IMR-90 (cell line): ENCODE results near the gene PLVAP. TPM values are rescaled to one million over a fixed set of nuclear protein-coding genes. Genes with fewer than 3 reads are reported as not detected.

Experiments
- ATAC-seq: fragments of 200-7000 bp; cut with Tn5 transposase; 2 replicates; pipeline ENCODE4 v1.9.1; 2020; ENCODE audit warnings: low read depth, mild to moderate bottlenecking, moderate library complexity
- BruUV-seq: library from RNA; stranded (reverse); fragments of 400-500 nt; replicated peaks from 2 replicates; lab custom pipeline; 2021; lab: Mats Ljungman, UMichigan
- CTCF ChIA-PET: fragments of 300-600 bp; formaldehyde crosslinking; extraction: SDS; loops from one replicate; lab custom pipeline; 2021; ENCODE audit warnings: antibody characterized with exemption; lab: Yijun Ruan, JAX
- POLR2A ChIA-PET: fragments of 300-600 bp; sonication (Branson Sonifier 250); formaldehyde crosslinking; loops from one replicate; lab custom pipeline; 2022; ENCODE audit warnings: antibody characterized with exemption; ENCODE audit not compliant: unreplicated experiment; lab: Charles Lee
- DNase-seq: peaks from one replicate; pipeline ENCODE4 v3.0.0; 2013
- H2AFZ ChIP-seq: replicated peaks from 2 replicates; pipeline ENCODE3; 2013; ENCODE audit warnings: low read length, mild to moderate bottlenecking; ENCODE audit not compliant: poor library complexity
- H2AK5ac ChIP-seq: 2 replicates; pipeline ENCODE4 v1.6.1; 2013; ENCODE audit warnings: low read depth, low read length, inconsistent platforms
- H2AK9ac ChIP-seq: replicated peaks from 2 replicates; pipeline ENCODE3; 2013; ENCODE audit warnings: mild to moderate bottlenecking, low read depth, low read length, moderate library complexity; ENCODE audit not compliant: poor library complexity
- H2BK120ac ChIP-seq: 2 replicates; pipeline ENCODE4 v1.6.1; 2013; ENCODE audit warnings: low read depth, low read length, inconsistent platforms
- H2BK15ac ChIP-seq: 3 replicates; pipeline ENCODE4 v1.6.1; 2013; ENCODE audit warnings: low read depth, low read length, inconsistent platforms
- H2BK20ac ChIP-seq: 2 replicates; pipeline ENCODE4 v1.6.1; 2013; ENCODE audit warnings: low read depth, mild to moderate bottlenecking, inconsistent platforms, low read length, moderate library complexity
- H2BK5ac ChIP-seq: 2 replicates; pipeline ENCODE4 v1.6.1; 2013; ENCODE audit warnings: mild to moderate bottlenecking, low read depth, low read length, inconsistent platforms; ENCODE audit not compliant: poor library complexity, severe bottlenecking
- H3K14ac ChIP-seq: replicated peaks from 2 replicates; pipeline ENCODE4 v1.6.1; 2013; ENCODE audit warnings: low read depth, low read length, inconsistent platforms
- H3K18ac ChIP-seq: 2 replicates; pipeline ENCODE4 v1.6.1; 2013; ENCODE audit warnings: low read depth, low read length, control low read depth
- H3K23ac ChIP-seq: 2 replicates; pipeline ENCODE4 v1.6.1; 2013; ENCODE audit warnings: low read depth, low read length, inconsistent platforms
- H3K27ac ChIP-seq: 2 replicates; pipeline ENCODE4 v1.5.1; 2013; ENCODE audit warnings: mild to moderate bottlenecking, control low read depth, low read length; ENCODE audit not compliant: insufficient read depth
- H3K27me3 ChIP-seq: 2 replicates; pipeline ENCODE4 v1.6.1; 2013; ENCODE audit warnings: low read length; ENCODE audit not compliant: control insufficient read depth, insufficient read depth
- H3K36me3 ChIP-seq: 2 replicates; pipeline ENCODE4 v1.6.1; 2013; ENCODE audit warnings: low read length, mixed read lengths; ENCODE audit not compliant: control insufficient read depth, insufficient read depth
- H3K4ac ChIP-seq: 2 replicates; pipeline ENCODE4 v1.6.1; 2013; ENCODE audit warnings: low read depth, low read length, inconsistent platforms
- H3K4me1 ChIP-seq: 2 replicates; pipeline ENCODE4 v1.6.1; 2013; ENCODE audit warnings: low read length, mixed read lengths; ENCODE audit not compliant: control insufficient read depth, insufficient read depth
- H3K4me2 ChIP-seq: 2 replicates; pipeline ENCODE4 v1.6.1; 2013; ENCODE audit warnings: low read depth, mild to moderate bottlenecking, control low read depth, low read length, moderate library complexity
- H3K4me3 ChIP-seq: 2 replicates; pipeline ENCODE4 v1.5.1; 2013; ENCODE audit warnings: low read depth, mild to moderate bottlenecking, control low read depth, low read length, moderate library complexity; ENCODE audit not compliant: insufficient read depth
- H3K56ac ChIP-seq: 2 replicates; pipeline ENCODE4 v1.6.1; 2013; ENCODE audit warnings: low read length, inconsistent platforms; ENCODE audit not compliant: insufficient read depth; ENCODE audit errors: extremely low read depth
- H3K79me1 ChIP-seq, 2 experiments: 2 replicates each; pipeline ENCODE4 v1.6.1; 2013; ENCODE audit warnings: low read length in 2 of 2, inconsistent platforms in 1 of 2, low read depth in 1 of 2
- H3K9ac ChIP-seq: 2 replicates; pipeline ENCODE4 v1.6.1; 2013; ENCODE audit warnings: low read depth, low read length, control low read depth
- H3K9me1 ChIP-seq: 2 replicates; pipeline ENCODE4 v1.6.1; 2013; ENCODE audit warnings: low read length, inconsistent platforms; ENCODE audit not compliant: insufficient read depth
- H3K9me3 ChIP-seq: 2 replicates; pipeline ENCODE4 v1.6.1; 2013; ENCODE audit warnings: low read length; ENCODE audit not compliant: control insufficient read depth, insufficient read depth
- H4K20me1 ChIP-seq: 2 replicates; pipeline ENCODE4 v1.6.1; 2013; ENCODE audit warnings: low read length, inconsistent platforms; ENCODE audit not compliant: insufficient read depth
- H4K5ac ChIP-seq: 2 replicates; pipeline ENCODE4 v1.6.1; 2013; ENCODE audit warnings: mild to moderate bottlenecking, low read depth, low read length, control low read depth
- H4K8ac ChIP-seq, 2 experiments: 2 replicates each; pipeline ENCODE4 v1.6.1; 2013; ENCODE audit warnings: low read depth in 2 of 2, low read length in 2 of 2, control low read depth in 1 of 2, inconsistent platforms in 1 of 2
- H4K91ac ChIP-seq: 2 replicates; pipeline ENCODE4 v1.6.1; 2013; ENCODE audit warnings: low read depth, low read length, inconsistent platforms; ENCODE audit not compliant: insufficient read depth
- BHLHE40 ChIP-seq: fragments of 150-350 bp; IDR thresholded peaks from 2 replicates; pipeline ENCODE4 v1.6.1; 2016; ENCODE audit warnings: mild to moderate bottlenecking, low read depth, low read length
- CEBPB ChIP-seq: IDR thresholded peaks from 2 replicates; pipeline ENCODE4 v1.6.1; 2012; ENCODE audit warnings: low read depth, low read length, improper control_type of control experiment
- CHD1 ChIP-seq: IDR thresholded peaks from 2 replicates; pipeline ENCODE4 v1.6.1; 2012; ENCODE audit warnings: low read depth, low read length, improper control_type of control experiment
- FOS ChIP-seq: fragments of 150-350 bp; IDR thresholded peaks from 2 replicates; pipeline ENCODE4 v1.6.1; 2016; ENCODE audit warnings: low read depth, low read length
- MAFK ChIP-seq: IDR thresholded peaks from 2 replicates; pipeline ENCODE4 v1.6.1; 2012; ENCODE audit warnings: low read depth, low read length, improper control_type of control experiment
- MAZ ChIP-seq: IDR thresholded peaks from 2 replicates; pipeline ENCODE4 v1.6.1; 2012; ENCODE audit warnings: low read depth, mild to moderate bottlenecking, low read length, improper control_type of control experiment, moderate library complexity, borderline replicate concordance
- MXI1 ChIP-seq: IDR thresholded peaks from 2 replicates; pipeline ENCODE4 v1.6.1; 2012; ENCODE audit warnings: low read depth, mild to moderate bottlenecking, low read length, moderate library complexity, borderline replicate concordance
- NFE2L2 ChIP-seq: fragments of 150-350 bp; IDR thresholded peaks from 2 replicates; pipeline ENCODE4 v1.6.1; 2016; ENCODE audit warnings: low read depth, mild to moderate bottlenecking, low read length
- POLR2A ChIP-seq: IDR thresholded peaks from 2 replicates; pipeline ENCODE4 v1.6.1; 2012; ENCODE audit warnings: mild to moderate bottlenecking, low read depth, low read length
- RAD21 ChIP-seq: IDR thresholded peaks from 2 replicates; pipeline ENCODE4 v1.6.1; 2012; ENCODE audit warnings: low read length, improper control_type of control experiment
- RCOR1 ChIP-seq: IDR thresholded peaks from 2 replicates; pipeline ENCODE4 v1.6.1; 2012; ENCODE audit warnings: mild to moderate bottlenecking, low read length, improper control_type of control experiment; ENCODE audit not compliant: insufficient replicate concordance
- RFX5 ChIP-seq: IDR thresholded peaks from 2 replicates; pipeline ENCODE4 v1.8.0; 2012; ENCODE audit warnings: low read depth, mild to moderate bottlenecking, low read length, moderate library complexity
- SMC3 ChIP-seq: fragments of 150-350 bp; IDR thresholded peaks from 2 replicates; pipeline ENCODE4 v1.6.1; 2016; ENCODE audit warnings: low read depth, mild to moderate bottlenecking, antibody characterized with exemption, low read length, moderate library complexity
- WGBS, 2 experiments: methylation state at CpG; one replicate each; pipeline versions ENCODE4 v1.1.5 to v1.1.7; 2013; ENCODE audit warnings: missing lambda C conversion rate in 2 of 2; ENCODE audit not compliant: insufficient read length in 1 of 2; ENCODE audit errors: extremely low coverage in 2 of 2; 5-methylcytosine and 5-hydroxymethylcytosine counted together
- dilution Hi-C: fragments of 300-500 bp; cut with HindIII; formaldehyde crosslinking; loops from one replicate; pipeline ENCODE4 v1.14.3; 2018; ENCODE audit warnings: low sequenced_read_pairs; ENCODE audit not compliant: unreplicated experiment
- in situ Hi-C: fragments of 300-500 bp; cut with MboI; formaldehyde crosslinking; loops from 3 replicates; pipeline ENCODE4 v1.14.3; 2019; ENCODE audit warnings: low sequenced_read_pairs, inconsistent platforms, mixed read lengths
- intact Hi-C: fragments of 100-400 bp; cut with micrococcal nuclease; formaldehyde crosslinking; loops from 2 replicates; pipeline ENCODE4 v1.10.0; 2022
- polyA plus RNA-seq, 3 experiments: library from polyadenylated mRNA; depleted of rRNA; stranded (reverse); fragments of >200 nt; gene quantifications; 2 replicates each; pipeline ENCODE4 v1.2.3, GENCODE V29; 2012; ENCODE audit warnings: low replicate concordance in 1 of 3
- total RNA-seq: library from RNA; depleted of rRNA; stranded (reverse); fragments of >200 nt; gene quantifications from 2 replicates; pipeline ENCODE4 v1.2.3, GENCODE V29; 2012
- TF ChIP-seq, protein P1 (sequence below): conservative IDR thresholded peaks from 2 replicates; pipeline ENCODE4 v1.5.1; 2012; ENCODE audit warnings: mild to moderate bottlenecking, low read depth, low read length, improper control_type of control experiment
- TF ChIP-seq, protein P2 (sequence below): fragments of 150-350 bp; IDR thresholded peaks from 2 replicates; pipeline ENCODE4 v1.6.1; 2016; ENCODE audit warnings: low read depth, mild to moderate bottlenecking, low read length, moderate library complexity, borderline replicate concordance
- TF ChIP-seq, protein P3 (sequence below): fragments of 150-350 bp; IDR thresholded peaks from 2 replicates; pipeline ENCODE4 v1.6.1; 2017; ENCODE audit warnings: mild to moderate bottlenecking, antibody characterized with exemption, low read length, low read depth

PLVAP gene
- total and polyA plus RNA-seq, 2 of the 4 experiments (the other 2 are of a cell fraction) = not detected

DNA sequence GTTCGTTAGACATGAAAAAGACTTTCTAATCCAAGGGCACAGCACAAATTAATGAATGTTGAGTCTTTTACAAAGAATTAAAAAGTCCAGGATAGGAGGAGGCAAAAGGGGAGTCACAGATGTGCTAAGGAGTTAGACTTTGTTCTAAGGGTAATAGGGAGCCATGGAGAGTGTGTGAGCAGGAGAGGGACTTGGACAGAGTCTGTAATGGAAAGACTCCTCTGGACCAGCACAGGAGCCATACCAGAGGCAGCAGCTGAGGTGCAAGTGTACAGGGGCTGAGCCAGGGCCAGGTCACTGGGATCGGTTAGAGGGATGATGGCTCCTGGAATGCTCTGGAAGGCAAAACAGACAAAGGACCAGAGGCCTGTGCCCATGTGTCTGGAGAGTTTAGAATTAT, 29.3 kb downstream of the PLVAP start:
- H2BK5ac ChIP-seq = no peak overlapping the region

More for the DNA sequence above, 29.3 kb downstream of the PLVAP start:
- Histone ChIP-seq H3K56ac (no peak overlapping the region), H3K9ac (no peak overlapping the region), H3K27ac (no peak overlapping the region), H2AK9ac (no peak overlapping the region), H4K5ac (no peak overlapping the region), H2BK20ac (no peak overlapping the region), H4K8ac (no peak overlapping the region), H2BK15ac (no peak overlapping the region), H3K4ac (no peak overlapping the region), H3K4me1 (0 out of 2 replicates have a peak, but pooled peaks cover 2% of the 10 kb centered on the region), H2AK5ac (no peak overlapping the region; the same call in 1 of the 2 replicates), H3K14ac (no peak overlapping the region), H3K18ac (no peak overlapping the region), H3K36me3 (no peaks in the 10 kb centered on the region; the same call in 1 of the 2 replicates), H4K91ac (no peak overlapping the region), H3K23ac (no peak overlapping the region), H2AFZ (no peak overlapping the region), H3K9me3 (no peaks in the 10 kb centered on the region), H3K79me1 (no peaks in the 10 kb centered on the region), H3K4me2 (no peak overlapping the region), H3K4me3 (no peak overlapping the region), H3K27me3 (peaks cover 5% of the 10 kb centered on the region; the same call in 1 of the 2 replicates), H4K20me1 (no peaks in the 10 kb centered on the region; the same call in 1 of the 2 replicates), H3K9me1 (no peaks in the 10 kb centered on the region), H2BK120ac (no peak overlapping the region)
- TF ChIP-seq MXI1 = no peak
- no peak for TF ChIP-seq NFE2L2
- no peak for TF ChIP-seq CEBPB
- no peak for TF ChIP-seq RAD21
- no peak for TF ChIP-seq SMC3
- TF ChIP-seq, protein P1, sequence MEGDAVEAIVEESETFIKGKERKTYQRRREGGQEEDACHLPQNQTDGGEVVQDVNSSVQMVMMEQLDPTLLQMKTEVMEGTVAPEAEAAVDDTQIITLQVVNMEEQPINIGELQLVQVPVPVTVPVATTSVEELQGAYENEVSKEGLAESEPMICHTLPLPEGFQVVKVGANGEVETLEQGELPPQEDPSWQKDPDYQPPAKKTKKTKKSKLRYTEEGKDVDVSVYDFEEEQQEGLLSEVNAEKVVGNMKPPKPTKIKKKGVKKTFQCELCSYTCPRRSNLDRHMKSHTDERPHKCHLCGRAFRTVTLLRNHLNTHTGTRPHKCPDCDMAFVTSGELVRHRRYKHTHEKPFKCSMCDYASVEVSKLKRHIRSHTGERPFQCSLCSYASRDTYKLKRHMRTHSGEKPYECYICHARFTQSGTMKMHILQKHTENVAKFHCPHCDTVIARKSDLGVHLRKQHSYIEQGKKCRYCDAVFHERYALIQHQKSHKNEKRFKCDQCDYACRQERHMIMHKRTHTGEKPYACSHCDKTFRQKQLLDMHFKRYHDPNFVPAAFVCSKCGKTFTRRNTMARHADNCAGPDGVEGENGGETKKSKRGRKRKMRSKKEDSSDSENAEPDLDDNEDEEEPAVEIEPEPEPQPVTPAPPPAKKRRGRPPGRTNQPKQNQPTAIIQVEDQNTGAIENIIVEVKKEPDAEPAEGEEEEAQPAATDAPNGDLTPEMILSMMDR = no peak
- TF ChIP-seq MAZ = no peak
- no peak for TF ChIP-seq FOS
- no peak for TF ChIP-seq RCOR1
- TF ChIP-seq POLR2A = no peak
- TF ChIP-seq, protein P2, sequence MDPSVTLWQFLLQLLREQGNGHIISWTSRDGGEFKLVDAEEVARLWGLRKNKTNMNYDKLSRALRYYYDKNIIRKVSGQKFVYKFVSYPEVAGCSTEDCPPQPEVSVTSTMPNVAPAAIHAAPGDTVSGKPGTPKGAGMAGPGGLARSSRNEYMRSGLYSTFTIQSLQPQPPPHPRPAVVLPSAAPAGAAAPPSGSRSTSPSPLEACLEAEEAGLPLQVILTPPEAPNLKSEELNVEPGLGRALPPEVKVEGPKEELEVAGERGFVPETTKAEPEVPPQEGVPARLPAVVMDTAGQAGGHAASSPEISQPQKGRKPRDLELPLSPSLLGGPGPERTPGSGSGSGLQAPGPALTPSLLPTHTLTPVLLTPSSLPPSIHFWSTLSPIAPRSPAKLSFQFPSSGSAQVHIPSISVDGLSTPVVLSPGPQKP = no peak
- no peak for TF ChIP-seq CHD1
- TF ChIP-seq RFX5 = no peak
- TF ChIP-seq BHLHE40 = no peak
- TF ChIP-seq MAFK = no peak
- TF ChIP-seq, protein P3, sequence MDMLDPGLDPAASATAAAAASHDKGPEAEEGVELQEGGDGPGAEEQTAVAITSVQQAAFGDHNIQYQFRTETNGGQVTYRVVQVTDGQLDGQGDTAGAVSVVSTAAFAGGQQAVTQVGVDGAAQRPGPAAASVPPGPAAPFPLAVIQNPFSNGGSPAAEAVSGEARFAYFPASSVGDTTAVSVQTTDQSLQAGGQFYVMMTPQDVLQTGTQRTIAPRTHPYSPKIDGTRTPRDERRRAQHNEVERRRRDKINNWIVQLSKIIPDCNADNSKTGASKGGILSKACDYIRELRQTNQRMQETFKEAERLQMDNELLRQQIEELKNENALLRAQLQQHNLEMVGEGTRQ = no peak
- ChIA-PET POLR2A (no interaction called here), CTCF (interaction anchor here (1.5 kb wide), 1 partner anchor 38 kb away, joined by 3 read pairs; no protein-coding TSS in a partner anchor)
- in situ Hi-C loops (loop anchor here (5.0 kb wide), 1 partner anchor 39 kb away; no protein-coding TSS in a partner anchor), intact Hi-C loops (loop anchor here (2.0 kb wide), 1 partner anchor 507 kb away; no protein-coding TSS in a partner anchor), dilution Hi-C loops (no loop called here)
- no TSS peak for BruUV-seq
- no CpG with 5 or more reads among the region's 2 CpGs for WGBS, 2 experiments
- ATAC-seq = no peak
- no peak for DNase-seq
